ENCODE data around the gene AUTS2. TPM values are rescaled to one million over a fixed set of nuclear protein-coding genes. Genes with fewer than 3 reads are reported as not detected.

Gene AUTS2
- total and polyA plus RNA-seq, 9 of the 15 experiments (the other 6 are each of a cell fraction or from before 2014, with no cell fraction given) = 0.58 TPM; not detected in 8

- TF ChIP-seq UBTF (IDR thresholded peaks at IDR 0.05; ENCODE audit: borderline replicate concordance in 1 of 2, low read depth in 2 of 2, low read length in 2 of 2) (no peak), TBP (optimal IDR thresholded peaks at IDR 0.05; ENCODE audit: low read depth, low read length) (no peak), EP400 (IDR thresholded peaks at IDR 0.05) (no peak), PKNOX1 (IDR thresholded peaks at IDR 0.05) (no peak), ZNF512 (tag; IDR thresholded peaks at IDR 0.05) (no peak), TFE3 (CRISPR knock-in tag; IDR thresholded peaks at IDR 0.05) (no peak), STAT5B (CRISPR knock-in tag; IDR thresholded peaks at IDR 0.05) (no peak), HMBOX1 (IDR thresholded peaks at IDR 0.05) (no peak), ZBTB33 (CRISPR knock-in tag; IDR thresholded peaks at IDR 0.05) (no peak), THRB (CRISPR knock-in tag; conservative IDR thresholded peaks at IDR 0.05) (no peak), CTBP1 (IDR thresholded peaks at IDR 0.05; ENCODE audit: borderline replicate concordance) (no peak)
Measured at GRCh38 chr7:70681469-70682350, 1083.4 kb downstream of the AUTS2 start (continued).
